Right renal pelvis (tissue), 4 donors: ENCODE data around the gene VTI1A. TPM values are rescaled to one million over a fixed set of nuclear protein-coding genes. Genes with fewer than 3 reads are reported as not detected.

Experiments used
- DNase-seq, 4 donors: peaks; one replicate each; pipeline ENCODE4 v3.0.0-alpha.2; 2013; ENCODE audit warnings: low read depth in 4 of 4, low spot score in 3 of 4, missing footprints in 1 of 4
- polyA plus RNA-seq, 4 donors: library from polyadenylated mRNA; unstranded; fragments of 120-200 nt; gene quantifications; one replicate each; pipeline ENCODE4 v1.2.1, GENCODE V29; 2013; ENCODE audit not compliant: insufficient read length in 4 of 4

The VTI1A gene
- polyA plus RNA-seq, 4 donors: 19.4 to 20.9 (median 20.7) TPM

DNA sequence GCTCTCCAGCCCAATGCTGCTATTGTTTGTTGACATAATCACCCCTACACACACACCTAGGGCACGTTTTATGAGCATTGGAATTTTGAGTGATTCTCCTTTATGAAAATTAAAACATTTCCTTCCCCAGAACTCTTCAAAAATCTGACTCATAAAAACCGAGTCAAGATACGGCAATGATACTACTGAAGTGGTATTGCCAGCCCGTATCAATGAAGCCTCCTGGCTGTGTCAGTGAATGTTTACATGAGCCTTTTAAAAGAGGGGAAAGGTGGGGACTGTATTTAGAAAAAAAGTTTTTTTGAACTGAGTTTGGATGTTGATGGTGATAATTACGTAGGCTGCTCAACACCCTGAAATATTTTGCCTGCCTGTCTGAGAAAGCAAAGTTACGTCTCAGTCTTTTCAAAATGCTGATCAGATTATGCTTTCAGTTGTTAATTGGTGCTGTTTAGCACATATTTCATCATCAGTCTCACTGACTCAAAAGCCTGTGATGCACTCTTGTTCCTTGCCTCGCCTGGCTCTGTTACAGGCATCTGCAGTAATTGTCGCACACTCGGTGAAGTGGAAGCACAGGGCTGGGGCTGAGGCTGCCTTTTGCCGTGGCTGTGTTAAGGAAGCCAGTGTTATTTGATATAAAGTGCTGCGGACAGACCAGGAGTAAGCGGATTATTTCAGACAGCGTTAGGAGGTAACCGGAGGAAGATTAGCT lies 345.6 kb downstream of the VTI1A start:
- DNase-seq: no peak

DNA sequence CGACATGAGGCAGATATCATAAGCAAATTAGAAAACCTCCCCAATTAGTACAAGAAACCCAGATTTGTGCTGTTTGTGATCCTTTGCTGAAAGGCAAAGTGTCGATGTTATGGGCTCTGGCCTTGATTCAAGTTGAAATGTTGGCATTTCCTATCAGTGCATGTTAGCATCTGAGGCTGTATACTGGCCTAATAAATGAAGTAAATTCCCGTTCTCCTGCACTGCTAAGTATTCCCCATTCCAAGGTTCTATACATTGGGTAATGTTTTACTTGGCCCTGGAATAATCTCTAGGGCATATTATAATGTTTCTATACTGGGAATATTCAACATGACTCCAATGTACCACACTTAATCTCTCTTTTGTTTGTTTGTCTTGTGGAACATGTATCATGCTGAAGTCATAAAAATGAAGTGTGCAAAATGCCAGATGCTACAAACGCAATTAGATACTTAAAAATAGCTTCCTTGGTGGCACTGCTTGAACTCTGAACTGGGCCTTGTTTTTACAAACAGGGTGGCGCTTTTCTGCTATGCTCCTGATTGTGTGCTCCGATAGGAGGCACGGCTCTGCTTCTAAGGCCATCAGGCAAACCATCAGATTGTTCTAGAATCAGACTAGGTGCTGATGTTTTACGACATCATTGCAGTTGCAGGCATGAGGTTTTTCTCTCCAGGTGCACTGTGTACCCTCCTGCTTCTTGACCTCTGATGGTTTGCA lies 346.3 kb downstream of the VTI1A start:
- no peak for DNase-seq

DNA sequence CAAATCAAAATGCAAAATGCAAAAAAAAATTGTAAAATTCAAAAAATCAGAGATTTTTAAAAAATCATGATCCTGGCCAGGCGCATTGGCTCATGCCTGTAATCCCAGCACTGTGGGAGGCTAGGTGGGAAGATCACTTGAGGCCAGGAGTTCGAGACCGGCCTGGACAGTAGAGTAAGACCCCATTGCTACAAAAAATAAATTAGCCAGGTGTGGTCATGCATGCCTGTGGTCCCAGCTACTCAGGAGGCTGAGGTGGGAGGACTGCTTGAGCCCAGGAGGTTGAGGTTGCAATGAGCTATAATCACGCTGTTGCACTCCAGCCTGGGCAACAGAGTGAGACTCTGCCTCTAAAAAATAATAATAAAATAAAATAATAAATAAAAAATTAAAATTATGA lies 347.2 kb downstream of the VTI1A start:
- no peak for DNase-seq

DNA sequence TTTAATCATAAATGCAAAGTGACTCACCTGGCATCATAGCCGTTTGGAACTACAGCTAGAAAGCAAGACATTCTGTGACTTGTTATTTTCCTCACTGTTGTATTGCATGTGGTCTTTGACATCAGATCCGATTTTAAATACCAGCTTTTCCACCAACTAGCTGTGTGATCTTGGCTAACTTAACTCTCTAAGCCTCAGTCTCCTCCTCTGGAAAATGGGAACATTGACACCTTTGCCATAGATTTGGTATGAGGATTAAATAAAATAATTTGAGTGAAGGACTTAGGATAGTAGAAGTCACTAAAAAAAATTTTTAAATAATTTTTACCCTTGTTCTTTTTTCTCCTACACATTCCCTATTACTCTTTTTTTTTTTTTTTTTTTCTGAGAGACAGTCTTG lies 348.1 kb downstream of the VTI1A start:
- DNase-seq: no peak

DNA sequence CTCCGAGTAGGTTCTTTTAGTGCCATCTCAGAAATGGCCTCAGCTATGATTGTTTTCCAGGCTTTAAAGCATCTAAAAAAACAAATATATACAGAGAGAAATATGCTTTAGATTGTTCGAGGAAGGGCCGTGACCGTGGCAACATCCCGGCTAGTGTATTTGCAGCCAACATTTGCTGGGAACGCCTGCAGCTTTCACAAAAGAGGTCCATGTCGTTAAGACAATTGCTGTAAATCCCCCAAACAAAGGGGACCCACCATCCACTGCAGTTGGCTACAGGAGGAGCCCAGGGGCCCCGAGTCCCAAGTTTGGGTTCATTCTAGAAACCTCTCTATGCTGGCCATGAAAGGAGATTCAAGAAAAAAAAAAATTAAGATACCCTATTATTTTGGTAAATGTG lies 350.2 kb downstream of the VTI1A start:
- no peak for DNase-seq

DNA sequence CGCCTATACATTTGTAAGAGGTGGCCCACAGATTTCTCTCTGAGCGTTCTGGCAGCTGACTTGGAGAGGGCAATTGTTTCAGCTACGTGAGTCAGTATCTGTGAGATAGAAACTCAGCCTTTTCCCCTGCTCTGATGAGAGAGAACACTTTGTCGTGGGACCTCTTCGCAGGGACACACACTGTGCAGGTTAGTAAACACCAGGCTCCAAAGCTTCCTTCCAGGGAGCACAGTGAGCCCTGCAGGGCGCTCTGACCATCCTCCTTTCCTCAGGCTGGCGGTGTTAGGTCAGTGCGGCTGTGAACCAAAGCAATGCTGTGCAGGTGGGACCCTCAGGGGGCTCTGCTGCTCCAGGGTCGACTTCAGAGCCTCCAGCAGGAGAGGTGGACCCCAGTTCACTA lies 350.8 kb downstream of the VTI1A start:
- DNase-seq: no peak

DNA sequence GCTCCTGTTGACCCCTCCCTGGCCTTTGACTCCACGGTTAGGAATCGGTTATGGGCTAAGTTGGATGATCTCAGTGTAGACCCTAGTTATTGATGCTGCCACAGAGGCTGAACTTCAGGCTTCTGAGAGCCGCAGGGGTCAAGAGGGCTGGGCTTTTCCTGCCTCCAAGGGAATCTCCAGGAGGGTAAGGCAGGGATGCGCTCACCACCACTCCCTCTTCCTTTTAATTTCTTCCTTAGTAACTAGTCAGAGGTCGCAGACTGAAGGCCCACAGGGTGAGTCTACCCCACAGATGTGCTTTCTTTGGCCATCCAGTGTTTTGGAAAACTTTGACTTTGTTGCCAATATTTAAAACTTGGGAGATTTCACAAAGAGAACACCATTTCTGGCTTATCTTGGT lies 352.0 kb downstream of the VTI1A start:
- DNase-seq: no peak

DNA sequence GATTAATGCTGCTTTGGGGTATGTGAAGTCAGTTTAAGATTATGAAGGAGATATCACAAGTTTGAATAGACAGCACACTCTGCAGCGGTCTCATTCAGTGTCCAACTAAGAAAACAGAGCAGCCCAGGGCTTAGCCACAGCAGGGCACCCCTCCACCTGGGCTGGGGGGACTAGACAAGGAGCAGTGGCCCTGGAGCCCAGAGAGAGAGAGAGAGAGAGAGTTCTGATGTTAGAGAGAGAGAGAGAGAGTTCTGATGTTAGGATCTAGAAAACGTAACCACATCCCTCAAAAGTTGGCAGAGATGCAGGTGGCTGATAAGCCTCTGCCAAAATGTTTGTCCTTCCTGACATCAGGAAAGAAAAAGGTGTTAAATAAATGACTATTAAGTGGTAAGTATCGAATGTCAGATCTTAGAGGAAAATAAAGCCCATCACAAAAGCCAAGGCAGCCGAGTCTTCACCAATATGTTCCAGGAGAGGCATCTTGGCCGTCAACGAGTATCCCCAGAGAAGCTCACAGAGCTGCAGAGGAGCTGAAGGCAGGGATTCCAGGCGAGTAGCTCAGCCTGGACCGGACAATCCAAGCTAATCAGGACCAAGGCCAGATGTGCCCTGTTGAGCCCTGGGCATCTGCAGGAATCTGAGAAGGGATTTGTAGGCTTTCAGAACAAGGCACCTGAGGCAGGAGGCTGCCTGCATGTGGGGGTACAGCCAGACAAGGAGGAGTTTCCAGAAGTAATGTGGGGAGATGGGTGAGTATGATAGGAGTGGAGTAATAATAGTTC lies 352.9 kb downstream of the VTI1A start:
- DNase-seq: no peak

DNA sequence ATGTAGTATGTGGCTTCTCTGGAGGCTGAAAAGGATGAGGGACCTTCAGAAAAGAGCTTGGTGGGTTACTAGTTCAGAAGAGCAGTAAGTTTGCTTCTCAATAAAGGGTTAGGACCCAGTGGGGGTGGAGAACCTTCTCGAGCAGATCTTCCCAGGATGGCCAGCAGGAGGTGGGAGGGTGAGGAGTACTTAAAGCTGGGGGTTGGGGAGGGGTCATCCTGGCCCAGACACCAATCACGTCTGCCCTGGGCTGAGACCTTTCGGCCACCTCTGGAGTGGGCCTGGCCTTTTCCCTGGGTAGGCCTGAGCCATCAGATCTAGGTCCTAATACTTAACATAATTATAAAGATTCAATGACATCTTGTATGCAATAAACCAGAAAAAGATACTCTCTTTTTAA lies 354.0 kb downstream of the VTI1A start:
- no peak for DNase-seq

DNA sequence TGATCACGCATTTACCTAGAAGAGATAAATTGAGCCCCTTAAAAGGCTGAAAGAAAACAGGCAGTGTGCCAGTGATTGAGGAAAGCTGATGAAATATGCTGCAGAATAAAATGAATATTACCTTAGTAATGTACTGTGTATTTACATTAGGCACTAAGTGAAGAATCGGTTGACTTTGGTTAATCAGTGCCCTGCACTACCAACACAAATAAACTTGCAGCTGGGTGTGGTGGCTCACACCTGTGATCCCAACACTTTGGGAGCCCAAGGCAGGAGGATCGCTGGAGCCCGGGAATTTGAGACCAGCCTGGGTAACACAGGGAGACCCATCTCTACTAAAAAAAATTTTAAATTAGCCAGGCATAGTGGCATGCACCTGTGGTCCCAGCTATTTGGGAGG lies 354.7 kb downstream of the VTI1A start:
- DNase-seq: no peak

DNA sequence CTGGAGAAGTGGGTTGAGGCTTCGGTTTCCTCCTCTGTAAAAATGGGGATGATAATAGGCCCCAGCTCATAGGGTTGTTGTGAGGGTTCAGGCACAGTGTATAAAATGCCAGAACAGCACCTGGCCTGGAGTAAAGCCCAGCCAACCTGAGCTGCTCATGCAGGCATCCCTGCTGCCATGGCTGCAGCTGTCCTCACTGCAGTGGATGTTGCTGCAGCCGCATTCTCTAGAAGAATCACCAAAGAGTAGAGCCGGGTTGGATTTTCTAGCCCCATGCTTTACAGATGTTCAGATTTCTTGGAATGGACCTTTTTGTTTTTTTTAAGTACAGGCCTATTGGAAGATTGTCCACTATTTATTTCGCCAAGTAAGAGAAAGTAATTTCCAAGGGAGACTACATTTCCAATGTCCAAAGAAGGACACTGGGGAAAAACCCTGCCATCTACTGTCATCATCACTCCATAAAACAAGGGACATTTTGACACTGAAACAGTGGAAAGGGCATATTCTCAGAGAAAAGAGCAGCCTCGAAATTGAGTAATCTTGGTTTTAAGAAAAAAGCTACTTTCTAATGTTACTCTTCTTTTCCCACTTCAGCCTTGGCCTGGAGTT lies 355.5 kb downstream of the VTI1A start:
- DNase-seq: no peak

DNA sequence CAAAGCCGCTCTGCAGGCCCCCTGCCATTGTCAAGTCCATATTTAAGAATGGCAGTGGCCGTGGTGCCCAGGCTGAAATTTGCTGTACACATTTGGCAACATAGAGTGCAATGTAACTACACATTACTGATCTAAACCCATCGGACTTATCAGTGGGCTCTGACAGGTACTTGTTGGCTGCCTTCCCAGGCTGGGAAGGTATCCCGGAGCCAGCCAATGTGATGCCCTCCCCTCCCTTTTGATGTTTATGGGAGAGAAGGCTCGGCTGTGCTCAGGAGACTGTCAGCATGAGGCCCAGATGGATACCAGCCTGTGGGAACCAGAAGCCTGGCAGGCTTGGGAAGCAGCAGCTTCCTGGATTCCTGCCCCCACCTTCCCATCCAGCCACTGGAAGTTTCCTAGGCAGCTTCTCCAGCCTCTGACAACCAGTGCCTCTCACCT lies 357.0 kb downstream of the VTI1A start:
- no peak for DNase-seq

DNA sequence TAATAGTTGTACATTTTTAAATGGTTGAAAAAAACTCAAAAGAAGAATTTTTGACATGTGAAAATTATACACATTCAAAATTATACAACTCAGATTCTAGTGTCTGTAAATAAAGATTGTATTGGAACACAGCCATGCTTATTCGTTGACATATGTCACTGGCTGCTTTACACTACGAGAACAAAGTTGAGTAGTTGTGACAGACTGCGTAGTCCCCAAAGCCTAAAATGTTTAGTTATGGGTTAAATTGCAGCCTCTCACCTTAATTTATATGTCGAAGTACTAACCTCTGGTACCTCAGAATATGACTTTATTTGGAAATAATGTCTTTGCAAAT lies 358.2 kb downstream of the VTI1A start:
- DNase-seq: no peak

DNA sequence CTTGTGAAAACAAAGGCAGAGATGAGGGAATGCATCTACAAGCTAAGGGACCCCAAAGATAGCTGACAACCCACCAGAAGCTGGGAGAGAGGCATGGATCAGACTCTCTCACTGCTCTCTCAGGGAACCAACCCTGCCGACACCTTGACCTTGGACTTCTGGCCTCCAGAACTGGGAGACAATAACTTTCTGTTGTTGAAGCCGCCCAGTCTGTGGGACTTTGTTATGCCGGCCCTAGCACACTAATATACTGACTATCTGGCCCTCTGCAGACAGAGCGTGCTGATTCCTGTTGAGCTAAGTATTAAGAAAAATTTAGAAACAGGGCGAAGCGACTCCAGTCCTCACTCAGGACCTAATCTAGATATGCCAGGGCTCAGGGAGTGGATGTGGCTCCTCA lies 358.7 kb downstream of the VTI1A start:
- DNase-seq: no peak

DNA sequence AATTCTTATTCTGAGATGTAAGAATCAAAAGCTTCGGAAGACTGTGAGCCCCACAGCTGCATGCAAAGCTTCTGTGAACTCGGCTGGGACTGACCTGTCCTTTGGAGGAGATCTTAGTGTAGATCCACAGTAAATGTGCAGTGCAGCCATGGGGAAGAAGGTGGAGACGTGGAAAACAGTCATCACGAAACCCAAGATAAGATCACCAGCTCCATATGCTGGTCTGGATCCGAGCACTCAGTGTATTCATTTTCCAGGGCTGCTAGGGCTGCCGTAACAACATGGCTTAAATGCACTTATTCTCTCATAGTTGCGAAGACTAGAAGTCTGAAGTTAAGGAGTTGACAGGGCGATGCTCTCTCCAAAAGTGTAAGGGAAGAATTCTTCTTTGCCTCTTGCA lies 360.0 kb downstream of the VTI1A start:
- DNase-seq: no peak

DNA sequence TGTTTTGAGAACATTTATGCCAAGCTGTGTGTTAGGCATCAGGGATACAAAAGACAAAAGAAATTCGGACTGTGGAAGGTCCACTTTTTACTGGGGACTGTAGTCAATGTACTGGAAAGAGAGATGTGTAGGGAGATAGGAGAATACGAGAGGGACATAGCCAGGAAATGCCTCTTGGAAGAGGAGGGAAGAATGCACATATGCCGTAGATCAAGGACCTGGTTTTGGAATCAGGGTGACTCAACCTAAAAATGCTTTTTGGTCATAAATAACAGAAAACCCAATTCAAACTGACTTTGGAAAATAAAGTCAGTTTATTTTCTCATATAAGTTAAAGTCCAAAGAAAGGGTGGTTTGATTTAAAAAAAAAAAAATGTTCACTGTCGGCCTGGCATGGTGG lies 362.7 kb downstream of the VTI1A start:
- DNase-seq: no peak

DNA sequence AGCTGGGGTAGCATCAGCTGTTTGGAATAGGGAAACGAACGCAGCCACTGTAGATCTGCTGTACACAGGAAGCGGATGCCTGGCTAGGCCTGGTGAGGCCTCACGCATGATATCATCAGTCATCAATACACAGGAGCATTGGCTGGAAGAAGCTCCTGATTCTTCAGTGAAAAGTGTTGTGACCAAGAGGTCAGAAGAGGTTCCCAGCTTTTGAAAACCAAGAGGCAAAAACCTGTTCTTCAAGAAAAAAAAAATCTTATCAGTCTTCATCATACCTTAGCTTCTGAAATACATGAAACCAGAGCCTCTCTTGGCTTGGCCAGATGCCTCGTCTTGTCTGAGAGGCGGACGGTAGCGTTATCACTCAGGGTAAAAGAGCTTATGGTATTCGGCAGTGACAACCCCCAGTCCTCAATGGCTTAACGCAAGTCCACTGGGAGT lies 363.7 kb downstream of the VTI1A start:
- no peak for DNase-seq

DNA sequence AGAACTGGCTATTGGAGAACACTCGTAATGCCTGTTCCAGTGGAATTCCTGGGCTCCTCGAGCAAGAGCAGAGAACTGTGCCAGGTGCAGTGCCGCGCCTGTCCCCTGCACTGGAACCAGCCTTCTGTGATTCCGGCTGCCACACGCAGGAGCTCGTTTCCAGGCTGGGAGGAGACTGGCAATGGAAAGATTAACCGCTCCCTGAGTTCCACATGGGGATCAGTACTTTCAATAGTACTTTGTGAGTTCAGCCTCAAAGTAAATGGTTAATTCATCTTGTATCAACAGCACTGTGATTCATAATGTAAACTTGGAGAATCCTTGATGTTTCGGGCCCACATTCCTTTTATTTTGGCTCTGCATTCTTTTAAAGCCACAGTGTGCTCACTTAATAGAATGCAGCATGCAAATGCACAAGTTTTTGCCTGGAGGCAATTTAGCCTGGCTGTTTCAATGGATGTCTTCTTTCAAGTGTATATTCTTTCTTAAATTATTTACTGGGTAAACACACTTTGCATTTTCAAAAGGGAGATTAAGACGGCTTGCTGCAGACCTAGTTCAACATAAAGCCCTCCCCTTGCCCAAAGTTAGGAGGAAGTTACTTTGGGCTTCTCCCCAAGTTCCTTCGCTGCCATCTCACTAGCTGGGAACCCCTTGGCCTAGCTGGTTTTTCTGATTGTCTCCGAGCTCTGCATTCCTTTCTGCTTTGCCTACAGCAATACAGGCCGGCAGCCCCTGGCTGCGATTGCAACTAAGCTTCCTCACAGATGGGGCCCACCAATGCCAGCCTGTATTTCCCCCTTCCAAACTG lies 364.9 kb downstream of the VTI1A start:
- no peak for DNase-seq

DNA sequence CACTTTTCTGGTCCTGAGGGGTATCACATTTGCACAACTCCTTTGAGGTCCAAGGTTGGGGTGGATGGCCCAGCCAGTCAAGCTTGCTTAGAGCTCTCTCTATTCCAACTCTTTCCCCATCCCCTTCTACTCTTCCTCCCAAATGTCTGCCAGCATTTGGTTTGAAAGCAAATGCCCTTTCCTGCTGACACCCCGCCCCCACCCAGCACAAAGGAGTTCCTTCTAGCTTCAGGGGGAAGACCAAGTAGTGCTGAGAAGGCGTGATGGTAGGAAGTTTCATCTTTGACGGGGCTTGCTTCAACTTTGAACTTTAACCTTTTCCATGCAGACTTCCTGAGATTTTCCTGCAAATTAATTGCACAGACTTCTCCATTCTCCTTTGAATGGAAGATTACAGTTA lies 365.6 kb downstream of the VTI1A start:
- no peak for DNase-seq

DNA sequence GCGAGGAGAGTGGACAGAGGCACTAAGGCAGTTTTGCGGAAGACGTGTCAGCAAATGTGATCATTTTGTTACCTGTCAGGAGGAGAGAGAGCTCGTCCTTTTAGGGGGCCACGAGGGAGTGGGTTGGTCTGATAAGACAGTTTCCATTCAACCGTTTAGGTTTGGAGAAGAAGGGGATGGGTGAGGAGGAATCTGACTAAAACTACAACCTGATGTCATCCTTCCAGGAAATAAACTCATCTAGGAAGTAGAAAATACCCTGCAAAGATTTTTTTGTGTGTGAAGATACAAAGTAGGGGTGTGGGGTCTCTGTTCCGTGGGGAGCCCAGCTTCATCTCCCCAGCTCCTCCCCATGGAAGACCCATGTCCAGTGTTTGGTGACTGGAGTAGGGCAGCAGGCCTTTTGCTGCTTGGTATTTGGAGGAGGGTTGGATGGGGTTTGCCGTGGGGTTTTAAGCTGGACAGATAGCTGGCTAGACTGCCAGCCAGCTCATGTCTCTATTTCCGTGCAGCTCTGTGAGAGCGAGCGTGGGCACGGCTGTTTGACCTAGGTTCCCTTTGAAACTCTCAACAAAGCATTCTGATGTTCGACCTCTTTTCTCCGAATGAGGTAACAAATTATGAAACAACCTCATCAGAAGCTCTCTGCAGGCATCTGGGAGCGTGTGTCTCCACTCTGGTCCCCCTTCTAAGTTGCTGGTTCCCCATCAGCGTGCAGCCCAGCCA lies 367.0 kb downstream of the VTI1A start:
- DNase-seq: no peak
